Measurements from ENCODE around the gene LRBA.
"Not testable (repeated sequence)": the region's sequence is repeated elsewhere in the genome, so short reads cannot be mapped to it uniquely, and the experiment has no call there.

The LRBA gene

GRCh38 chr4:150742930-150743329 is 272.2 kb downstream of the LRBA start:
- DNase-seq = not testable (repeated sequence)

- no peak for DNase-seq
Observed at GRCh38 chr4:150739591-150739990, 275.5 kb downstream of the LRBA start.

DNA sequence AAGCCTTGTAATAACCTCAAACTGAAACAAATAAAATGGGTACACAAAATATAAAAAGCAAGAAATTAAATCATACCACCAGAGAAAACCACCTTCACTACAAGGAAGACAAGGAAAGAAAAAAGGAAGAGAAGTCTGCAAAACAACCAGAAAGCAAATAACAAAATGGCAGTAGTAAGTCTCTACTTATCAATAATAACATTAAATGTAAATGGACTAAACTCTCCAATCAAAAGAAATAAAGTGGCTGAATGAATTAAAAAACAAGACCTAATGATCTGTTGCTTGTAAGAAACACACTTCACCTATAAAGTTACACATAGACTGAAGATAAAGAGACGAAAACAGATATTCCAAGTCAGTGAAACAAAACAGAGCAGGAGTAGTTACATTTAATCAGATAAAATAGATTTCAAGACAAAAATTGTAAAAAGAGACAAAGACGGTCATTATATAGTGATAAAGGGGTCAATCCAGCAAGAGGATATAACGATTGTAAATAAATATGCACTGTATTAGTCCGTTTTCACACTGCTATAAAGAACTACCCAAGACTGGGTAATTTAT is 289.0 kb downstream of the LRBA start:
- no peak for DNase-seq

- no peak for DNase-seq
Observed at GRCh38 chr4:150723727-150724411, 291.2 kb downstream of the LRBA start.

DNA sequence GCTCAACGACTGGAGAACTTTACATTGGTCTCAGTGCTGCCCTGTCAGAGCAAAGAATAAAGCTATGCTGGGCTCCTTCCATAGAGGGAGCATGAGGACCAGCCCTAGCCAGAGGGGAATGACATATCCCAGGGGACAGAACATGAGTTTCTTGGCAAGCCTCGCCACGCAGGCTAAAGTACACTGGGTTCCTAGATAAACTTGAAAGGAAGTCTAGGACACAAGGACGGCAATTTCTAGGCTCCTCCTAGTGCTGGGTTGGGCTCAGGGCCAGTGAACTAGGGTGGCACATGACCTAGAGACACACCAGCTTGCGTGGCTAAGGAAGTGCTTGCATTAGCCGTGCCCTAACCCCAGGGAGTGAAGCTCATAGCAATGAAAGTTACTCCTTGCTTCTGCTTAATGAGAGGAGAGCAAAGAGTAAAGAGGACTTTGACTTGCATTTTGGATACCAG is 292.1 kb downstream of the LRBA start:
- no peak for DNase-seq

DNA sequence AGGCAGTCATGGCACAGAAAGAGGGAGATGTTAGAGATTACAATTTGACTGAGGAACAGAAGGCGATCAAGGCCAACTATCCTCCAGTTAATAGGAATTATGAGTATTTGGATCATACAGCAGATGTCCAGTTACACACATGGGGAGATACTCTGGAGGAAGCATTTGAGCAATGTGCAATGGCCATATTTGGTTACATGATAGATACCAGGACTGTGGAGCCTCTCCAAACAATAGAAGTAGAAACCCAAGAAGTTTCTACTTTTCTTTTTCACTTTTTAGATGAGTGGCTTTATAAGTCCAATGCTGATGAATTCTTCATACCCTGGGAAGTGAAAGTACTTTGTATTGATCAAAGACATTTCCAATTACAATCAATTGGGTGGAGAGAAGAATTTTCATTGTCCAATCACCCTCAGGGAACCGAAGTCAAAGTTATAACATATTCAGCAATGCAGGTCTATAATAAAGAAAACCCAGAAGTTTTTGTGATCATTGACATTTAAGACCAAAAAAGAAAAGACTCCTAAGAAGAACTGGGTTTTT is 294.0 kb downstream of the LRBA start:
- no peak for DNase-seq

DNA sequence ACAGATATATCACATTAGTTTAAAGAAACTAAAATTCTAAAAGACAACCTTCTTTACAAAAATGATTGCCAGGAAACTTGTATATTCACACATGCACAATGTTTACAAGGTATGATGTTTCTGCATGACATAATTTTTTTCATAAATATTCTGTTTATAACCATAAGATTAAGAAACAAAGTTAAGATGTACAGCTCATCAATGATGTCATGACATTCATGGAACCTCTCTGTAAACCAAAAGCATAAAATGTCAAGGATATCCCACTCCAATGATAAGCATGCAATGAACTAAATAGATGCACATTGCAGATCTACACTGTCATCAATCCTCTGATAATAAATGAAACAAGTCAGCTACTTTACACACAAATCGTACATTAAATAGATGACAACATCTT is 297.1 kb downstream of the LRBA start:
- no peak for DNase-seq

DNA sequence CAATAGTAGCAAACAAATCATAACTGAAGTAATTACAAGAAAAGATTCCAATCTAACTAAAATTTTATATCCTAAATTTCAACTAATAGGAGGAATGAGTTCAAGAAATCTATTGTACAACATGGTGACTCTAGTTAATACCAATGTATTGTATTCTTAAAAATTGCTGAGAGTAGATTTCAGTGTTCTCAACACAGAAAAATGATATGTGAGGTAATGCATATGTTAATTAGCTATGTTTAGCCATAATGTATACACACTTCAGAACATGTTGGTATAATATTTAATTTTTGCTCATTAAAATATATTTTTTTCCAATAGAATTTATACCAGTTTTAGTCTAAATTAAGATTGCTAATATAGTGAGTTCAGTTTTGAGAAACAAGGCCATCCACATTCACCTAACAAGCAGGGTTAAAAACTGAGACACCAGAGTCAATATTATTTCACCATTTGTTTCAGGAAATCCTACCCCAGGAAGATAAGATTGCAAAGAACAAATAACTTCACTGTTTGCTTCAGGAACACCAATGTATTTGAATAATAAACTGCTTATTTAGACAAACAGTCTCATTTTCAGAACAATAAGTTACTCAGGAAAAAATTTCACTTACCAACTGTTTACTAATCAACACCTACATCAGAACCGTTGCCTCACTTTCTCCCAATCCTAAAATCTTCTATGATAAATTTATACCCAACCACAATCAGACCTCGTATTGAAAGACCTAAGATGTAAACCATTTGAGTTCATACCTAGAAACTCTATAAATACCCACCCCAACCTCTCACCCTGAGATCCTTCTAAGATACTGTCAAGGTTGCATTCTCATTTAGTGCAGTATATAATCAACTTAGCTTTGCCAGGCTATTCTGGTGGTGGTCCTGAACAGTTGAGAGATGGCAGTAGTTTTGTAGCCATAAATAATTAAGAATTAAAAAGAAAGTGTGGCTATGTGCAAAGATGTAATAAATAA is 300.3 kb downstream of the LRBA start:
- DNase-seq = no peak

GRCh38 chr4:150713251-150713650 is 301.8 kb downstream of the LRBA start:
- DNase-seq = no peak

DNA sequence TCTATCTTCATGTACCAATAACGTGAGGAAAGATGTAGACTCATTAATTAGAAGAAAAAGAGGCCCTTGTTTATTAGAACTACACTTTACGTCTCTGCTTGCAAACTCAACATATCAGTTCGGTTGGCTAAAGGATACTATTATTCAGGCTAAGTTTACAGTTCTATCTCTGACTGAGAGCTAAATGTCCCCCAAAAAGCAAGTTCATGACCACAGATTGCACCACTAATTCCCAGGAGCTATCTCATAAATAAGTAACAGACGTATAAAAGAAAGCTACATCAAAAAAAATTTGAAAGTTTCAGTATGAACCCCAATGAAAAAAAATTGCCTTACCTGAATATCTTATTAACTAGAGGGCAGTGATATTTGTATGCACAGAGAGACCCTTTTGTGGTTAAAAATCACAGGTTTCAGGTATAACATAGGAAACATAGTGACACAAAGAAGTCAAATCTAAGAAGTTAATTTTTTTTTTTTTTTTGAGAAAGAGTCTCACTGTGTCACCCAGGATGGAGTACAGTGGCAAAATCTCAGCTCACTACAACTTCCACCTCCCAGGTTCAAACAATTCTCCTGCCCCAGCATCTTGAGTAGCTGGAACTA is 304.2 kb downstream of the LRBA start:
- no peak for DNase-seq

DNA sequence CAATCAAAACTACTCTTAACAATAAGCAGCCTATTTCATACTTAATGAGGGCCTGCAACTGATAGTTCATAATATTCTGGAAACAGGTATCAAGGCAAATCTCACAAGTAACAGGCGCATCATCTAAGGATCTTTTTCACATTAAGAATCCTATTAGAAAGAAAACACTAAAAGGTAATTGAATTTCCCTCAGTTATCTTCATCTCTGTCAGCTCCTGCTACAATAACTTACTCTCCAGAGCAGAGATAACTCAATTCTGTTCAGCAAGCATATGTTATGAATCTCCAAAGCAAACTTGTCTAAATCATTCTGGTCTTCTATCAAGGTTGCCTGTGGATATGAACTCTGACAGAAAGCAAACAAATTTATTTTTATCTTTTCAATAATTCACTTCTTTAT is 307.1 kb downstream of the LRBA start:
- DNase-seq = no peak

DNA sequence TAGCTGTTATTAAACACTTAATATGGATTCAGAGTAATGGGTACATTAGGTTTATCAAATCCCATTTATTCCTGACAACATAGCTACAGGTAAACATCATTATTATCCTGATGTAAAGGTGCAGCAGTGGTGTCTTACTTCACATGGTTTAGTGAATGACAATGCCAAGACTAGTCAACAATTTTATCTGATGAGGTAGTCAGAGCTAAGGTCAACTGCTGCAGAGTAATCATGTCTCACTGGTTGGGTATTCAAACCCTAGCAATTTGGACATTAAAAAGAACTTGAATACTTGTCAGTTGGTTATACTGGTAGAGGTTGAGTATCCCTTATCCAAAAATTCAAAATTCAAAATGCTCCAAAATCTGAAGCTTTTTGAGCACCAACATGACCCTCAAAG is 315.5 kb downstream of the LRBA start:
- no peak for DNase-seq

- DNase-seq = no peak
Observed at GRCh38 chr4:150695162-150695561, 319.9 kb downstream of the LRBA start.

DNA sequence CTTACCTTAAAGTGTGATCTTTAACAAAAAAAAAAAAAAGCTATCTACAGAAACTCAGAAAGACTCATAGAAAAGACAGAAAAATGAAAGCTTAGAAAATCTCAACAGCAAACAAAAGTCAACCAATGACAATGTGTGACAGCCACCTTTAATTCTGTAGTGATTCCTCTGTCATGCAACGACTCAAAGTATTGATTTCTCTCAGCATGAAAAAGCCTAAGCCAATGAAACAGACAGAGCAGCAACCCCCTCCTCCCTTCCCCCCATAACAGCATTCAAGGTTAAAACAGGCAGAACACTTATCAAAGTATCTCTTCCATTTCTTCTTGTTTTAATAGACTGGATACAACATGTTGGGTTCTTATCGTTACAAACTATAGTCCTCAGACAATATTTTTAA is 320.6 kb downstream of the LRBA start:
- no peak for DNase-seq

DNA sequence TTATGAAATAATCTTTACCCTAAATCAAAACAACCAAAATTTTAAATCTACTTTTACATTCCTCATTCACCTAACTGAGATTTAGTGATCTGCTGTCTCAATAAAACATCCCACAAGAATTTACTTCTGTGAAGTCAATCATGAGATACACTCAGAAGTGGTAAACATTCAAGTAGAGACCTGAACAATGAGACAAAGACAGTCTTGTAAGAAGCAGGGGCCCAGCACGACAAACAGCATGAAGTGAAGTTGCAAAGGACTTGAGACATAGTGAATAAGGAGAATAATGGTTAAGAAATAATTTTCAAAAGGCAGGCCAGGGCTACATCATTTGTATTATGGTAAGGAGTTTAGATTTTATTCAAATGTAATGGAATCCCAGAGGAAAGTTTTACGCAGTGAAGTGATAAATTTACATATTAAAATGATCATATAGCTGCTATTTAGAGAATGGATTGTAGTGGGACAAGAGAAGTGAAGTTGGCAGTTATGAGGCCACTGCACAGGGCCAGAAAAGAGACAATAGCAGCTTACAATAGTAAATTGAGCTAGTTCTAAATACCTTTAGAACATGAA is 331.2 kb downstream of the LRBA start:
- no peak for DNase-seq

GRCh38 chr4:150682126-150682525 is 333.0 kb downstream of the LRBA start:
- no peak for DNase-seq

DNA sequence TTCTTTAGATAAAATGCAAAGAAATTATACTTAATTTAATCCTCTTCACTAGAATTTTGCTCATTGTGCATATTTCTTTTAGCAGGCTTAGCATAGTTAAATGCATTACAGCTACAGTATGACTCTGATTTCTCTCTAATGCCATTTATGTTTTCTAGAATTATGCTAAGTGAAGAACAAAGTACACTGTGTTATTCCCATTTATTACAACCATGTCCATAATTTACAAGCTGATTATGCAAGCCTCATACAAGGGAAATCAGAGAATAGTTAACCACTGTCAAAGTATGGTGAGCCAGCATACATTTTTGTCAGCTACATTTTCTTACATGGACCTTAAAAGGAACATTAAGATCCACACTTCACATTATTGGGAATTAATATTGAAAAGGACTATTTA is 334.0 kb downstream of the LRBA start:
- DNase-seq = no peak

DNA sequence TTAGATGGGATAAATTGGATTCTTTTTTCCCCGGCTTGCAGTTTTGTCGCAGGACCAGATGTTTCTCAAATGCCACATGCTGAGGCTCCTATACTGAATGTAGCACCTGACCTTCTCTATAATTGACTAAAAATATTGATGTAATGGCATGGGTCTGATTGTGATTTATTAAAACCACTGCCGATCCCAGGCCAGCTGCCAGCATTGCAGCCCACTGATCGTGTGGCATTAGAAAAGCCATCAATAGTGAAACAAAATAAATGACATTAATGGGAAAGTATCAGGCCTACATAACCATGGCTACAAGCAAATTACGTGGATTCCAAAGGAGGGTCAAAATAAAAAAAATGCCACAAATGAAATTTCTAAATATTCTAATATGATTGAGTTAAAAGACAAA is 334.4 kb downstream of the LRBA start:
- no peak for DNase-seq

GRCh38 chr4:150679765-150680343 is 335.2 kb downstream of the LRBA start:
- DNase-seq = no peak

DNA sequence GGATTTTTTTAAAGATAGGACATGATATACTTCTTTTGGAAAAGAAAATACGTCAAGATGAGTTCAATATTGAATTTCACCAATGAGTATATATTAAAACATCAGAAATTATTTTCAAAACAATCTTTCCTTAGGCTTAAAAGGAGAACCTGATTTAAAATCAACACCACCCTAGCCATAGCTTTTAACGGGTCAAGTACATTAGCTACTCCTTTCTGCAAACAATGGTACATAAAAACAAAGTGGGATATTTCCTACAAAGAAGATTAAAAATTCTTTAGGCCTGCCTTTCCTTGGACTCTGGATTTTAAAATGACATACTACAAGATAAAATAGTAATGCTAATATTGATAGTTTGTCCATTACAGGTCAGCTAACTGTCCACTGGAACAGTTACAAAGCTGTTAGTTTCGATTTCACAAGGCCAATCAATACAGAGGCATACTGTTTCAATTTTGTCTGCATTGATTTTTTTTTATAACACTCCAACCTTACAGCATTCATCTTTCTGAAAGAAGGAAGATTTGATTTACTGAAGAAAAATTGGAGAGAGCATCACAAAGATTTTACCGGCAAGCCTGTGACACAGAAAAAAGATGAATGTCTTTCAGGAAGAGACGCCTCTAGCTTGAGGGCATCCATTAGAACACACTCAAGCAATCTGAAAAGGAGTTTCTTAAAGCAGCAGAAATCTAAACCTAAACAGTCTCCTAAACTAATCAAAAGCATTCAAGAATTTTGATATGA is 335.9 kb downstream of the LRBA start:
- no peak for DNase-seq

GRCh38 chr4:150673793-150674192 is 341.3 kb downstream of the LRBA start:
- DNase-seq = no peak

Measured in right kidney (tissue), 1 donor.